ENCODE results near the gene RIOK1.

DNA sequence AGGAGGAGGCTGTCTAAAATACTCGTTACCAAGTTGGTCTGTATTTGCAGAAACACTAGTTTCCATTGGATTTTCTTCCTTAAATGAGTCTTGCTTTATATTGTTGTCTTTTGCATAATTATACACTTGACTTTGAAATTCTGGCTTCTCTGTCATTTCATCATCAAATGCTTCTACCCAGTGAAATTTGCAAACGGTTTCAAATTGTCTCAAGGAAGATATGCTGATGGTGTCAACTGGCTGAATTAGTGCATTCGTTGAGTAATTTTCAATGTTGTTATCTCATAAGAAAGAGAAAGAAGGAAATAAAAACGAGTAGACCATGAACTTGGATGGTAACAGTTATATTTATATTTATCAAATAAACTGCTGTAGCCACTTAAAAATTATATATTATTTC lies 10.9 kb upstream of the RIOK1 start:
- no peak for TF ChIP-seq POLR2AphosphoS5 (IDR thresholded peaks at IDR 0.05; ENCODE audit: low read depth, low read length)
- no peak for TF ChIP-seq TAF1 (IDR thresholded peaks at IDR 0.05; ENCODE audit: borderline replicate concordance, insufficient read depth, low read length)
